NCI-H1105 (cell line): ENCODE measurements around the gene SNAP91.
"Not testable (repeated sequence)": the region's sequence is repeated elsewhere in the genome, so short reads cannot be mapped to it uniquely, and the experiment has no call there.

Experiments used
- DNase-seq: peaks from one replicate; lab custom pipeline; 2025; lab: John Stamatoyannopoulos, UW

The SNAP91 gene, protein sequence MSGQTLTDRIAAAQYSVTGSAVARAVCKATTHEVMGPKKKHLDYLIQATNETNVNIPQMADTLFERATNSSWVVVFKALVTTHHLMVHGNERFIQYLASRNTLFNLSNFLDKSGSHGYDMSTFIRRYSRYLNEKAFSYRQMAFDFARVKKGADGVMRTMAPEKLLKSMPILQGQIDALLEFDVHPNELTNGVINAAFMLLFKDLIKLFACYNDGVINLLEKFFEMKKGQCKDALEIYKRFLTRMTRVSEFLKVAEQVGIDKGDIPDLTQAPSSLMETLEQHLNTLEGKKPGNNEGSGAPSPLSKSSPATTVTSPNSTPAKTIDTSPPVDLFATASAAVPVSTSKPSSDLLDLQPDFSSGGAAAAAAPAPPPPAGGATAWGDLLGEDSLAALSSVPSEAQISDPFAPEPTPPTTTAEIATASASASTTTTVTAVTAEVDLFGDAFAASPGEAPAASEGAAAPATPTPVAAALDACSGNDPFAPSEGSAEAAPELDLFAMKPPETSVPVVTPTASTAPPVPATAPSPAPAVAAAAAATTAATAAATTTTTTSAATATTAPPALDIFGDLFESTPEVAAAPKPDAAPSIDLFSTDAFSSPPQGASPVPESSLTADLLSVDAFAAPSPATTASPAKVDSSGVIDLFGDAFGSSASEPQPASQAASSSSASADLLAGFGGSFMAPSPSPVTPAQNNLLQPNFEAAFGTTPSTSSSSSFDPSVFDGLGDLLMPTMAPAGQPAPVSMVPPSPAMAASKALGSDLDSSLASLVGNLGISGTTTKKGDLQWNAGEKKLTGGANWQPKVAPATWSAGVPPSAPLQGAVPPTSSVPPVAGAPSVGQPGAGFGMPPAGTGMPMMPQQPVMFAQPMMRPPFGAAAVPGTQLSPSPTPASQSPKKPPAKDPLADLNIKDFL

DNA sequence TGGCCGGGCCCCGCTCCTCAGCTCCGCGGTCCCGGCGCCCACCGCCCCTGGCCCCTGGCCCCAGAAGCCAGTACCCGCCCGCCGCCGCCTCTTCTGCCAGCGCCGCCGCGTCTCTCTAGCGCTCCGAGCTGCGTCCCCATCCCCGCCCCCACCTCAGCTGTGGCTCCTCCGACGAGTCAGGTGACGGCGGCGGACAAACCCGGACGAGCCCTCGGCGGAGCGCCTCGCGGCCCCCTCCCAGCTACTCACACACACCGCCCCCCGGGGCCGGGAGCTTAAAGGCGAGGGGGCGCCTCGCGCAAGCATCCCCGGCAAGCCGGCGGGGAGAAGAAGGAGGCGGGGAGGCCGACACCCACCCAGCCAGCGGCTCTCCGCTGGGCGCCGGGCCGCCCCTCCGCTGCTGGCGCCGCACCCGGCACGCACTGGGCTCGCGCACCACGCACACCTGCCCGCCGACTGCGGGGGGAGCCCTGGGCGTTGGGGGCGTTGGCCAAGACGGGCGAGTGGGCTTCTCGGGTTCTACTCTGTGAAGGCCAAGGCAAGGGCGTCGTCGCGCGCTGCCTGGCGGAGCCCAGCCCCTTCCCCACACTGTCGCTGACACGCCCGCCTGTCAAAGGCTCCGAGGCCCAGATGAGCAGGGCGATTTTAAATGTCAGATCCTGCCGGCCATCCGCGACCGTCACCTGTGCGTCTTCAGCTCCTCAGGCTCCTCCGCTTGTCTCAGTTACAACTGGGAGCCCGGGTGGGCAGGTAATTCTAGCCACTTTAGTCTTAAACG, at the start of gene SNAP91:
Gene SNAP91, minus strand, starts transcription at position 132 of the 778 bp plus-strand sequence. CDS start 1,174 bp downstream, outside the sequence.
- peak; percentile 75 for DNase-seq

DNA sequence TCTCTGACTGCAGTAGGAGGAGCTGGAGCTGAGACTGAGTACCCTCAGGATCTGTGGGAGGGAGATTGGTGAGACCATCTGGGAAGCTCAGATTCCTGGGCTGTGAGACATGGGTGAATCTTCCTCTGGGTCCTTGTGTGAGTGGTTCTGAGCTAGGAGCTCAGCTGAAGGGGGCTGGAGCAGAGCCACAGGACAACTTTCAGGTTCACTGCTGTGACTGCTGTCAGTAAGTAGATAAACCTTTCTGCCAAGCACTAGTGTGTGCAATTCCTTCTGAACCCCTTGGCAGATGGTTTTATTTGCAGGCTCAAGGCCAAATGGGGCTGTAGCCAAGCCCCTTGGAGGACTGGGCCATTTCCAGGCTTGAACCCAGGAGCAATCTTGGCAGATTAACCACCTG, 49.6 kb upstream of the SNAP91 start:
- peak; percentile 25 for DNase-seq

GRCh38 chr6:83757021-83757420, 48.1 kb upstream of the SNAP91 start:
- no peak for DNase-seq

DNA sequence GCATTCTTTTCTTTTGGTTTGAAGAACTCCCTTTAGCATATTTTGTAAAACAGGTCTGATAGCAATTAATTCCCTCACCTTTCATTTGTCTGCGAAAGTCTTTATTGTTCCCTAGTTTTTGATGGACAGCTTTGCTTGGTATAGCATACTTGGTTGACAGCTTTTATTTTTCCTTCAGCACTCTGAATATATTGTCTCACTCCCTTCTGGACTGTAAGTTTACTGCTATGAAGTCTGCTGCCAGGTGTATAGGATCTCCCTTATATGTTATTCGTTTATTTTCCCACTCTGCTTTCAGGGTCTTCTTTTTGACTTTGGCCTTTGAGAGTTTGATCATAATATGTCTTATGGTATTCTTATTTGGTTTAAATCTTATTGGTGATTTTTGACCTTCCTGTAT, 47.7 kb upstream of the SNAP91 start:
- DNase-seq = no peak

DNA sequence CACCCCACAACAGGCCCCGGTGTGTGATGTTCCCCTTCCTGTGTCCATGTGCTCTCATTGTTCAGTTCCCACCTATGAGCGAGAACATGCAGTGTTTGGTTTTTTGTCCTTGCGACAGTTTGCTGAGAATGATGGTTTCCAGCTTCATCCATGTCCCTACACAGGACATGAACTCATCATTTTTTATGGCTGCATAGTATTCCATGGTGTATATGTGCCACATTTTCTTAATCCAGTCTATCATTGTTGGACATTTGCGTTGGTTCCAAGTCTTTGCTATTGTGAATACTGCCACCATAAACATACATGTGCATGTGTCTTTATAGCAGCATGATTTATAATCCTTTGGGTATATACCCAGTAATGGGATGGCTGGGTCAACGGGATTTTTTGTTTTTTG, 43.5 kb upstream of the SNAP91 start:
- not testable (repeated sequence) for DNase-seq

DNA sequence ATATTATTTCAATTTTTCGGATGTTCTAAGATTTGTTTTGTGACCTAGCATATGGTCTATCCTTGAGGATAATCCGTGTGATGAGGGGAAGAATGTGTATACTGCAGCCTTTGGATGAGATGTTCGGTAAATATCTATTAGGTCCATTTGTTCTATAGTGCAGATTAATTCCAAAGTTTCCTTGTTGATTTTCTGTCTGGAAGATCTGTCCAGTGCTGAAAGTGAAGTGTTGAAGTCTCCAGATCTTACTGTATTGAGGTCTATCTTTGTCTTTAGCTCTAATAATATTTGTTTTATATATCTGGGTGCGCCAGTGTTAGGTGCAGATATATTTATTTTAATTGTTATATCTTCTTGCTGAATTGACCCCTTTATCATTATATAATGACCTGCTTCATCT, 32.2 kb upstream of the SNAP91 start:
- DNase-seq = no peak

DNA sequence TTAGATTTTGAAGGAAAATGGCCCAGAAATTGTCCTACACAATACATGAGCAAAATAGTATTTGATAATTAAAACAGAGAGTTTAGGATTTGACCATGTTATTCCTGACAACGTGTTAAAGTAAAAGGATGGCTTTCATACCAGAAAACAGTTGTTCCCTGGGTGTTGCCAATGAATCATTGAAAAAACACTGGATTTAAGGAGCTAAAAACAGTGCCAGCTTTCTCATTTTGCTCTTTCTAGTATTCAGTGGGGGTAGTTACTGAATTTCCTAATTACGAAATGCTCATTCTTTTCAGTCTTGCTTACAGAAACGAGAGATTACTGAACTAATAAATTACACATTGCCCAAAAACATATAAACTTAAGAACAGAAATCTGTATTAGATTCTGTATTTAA, 26.6 kb upstream of the SNAP91 start:
- DNase-seq = no peak

- DNase-seq = no peak
Observed at GRCh38 chr6:83729871-83730270, 21.0 kb upstream of the SNAP91 start.

- DNase-seq = no peak
Observed at GRCh38 chr6:83722876-83723275, 14.0 kb upstream of the SNAP91 start.

DNA sequence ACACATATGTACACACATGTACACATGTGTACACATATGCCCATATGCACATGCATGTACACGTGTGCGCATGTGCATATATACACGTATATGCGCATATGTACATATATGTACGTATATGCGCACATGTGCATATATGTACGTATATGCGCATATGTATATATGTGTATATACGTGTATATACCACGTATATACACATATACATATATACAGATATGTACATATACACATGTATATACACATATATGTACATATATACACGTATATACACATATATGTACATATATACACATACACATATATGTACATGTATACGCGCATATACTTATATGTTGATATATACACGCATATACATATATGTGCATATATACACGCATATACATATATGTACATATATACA, 8.9 kb upstream of the SNAP91 start:
- no peak for DNase-seq

GRCh38 chr6:83711958-83712357, 3.1 kb upstream of the SNAP91 start:
- no peak for DNase-seq

- DNase-seq = no peak
Observed at GRCh38 chr6:83709748-83710050, 798 bp upstream of the SNAP91 start.

- no peak for DNase-seq
Observed at GRCh38 chr6:83708546-83708969, 343 bp downstream of the SNAP91 start.

DNA sequence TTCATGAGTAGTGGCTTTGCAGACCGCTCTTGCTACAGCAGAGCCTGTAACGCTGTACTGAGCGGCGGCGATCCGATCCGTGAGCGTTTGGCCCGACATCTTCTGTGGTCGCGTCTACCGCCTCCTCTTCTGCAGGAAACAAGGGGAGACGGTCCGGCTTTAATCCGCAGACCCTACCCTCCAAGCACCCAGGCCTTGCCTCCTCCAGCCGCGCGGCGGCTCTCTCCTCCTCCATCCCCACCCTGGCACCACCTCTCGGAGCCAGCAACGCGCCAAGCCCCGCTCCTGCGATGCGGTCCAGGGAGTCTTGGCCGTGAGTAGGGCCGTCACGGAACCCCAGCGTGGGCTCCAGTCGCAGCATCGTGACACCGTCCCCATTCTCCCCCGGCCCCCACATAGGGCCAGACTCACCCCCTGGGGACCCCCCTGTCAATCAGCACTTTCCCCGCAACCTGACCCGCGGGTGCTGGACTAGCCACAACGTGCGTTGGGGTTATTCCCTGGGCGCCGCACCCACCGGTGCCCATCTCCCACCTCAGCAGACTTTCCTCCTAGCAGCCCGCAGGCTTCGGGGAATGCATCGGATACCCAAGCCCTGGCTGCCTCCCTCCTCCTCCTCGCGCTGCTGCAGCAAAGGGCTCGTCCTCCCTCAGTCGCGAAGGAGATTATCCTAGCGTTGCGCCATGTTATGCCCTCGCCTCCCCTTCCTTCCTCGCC, 914 bp downstream of the SNAP91 start:
- DNase-seq = no peak

DNA sequence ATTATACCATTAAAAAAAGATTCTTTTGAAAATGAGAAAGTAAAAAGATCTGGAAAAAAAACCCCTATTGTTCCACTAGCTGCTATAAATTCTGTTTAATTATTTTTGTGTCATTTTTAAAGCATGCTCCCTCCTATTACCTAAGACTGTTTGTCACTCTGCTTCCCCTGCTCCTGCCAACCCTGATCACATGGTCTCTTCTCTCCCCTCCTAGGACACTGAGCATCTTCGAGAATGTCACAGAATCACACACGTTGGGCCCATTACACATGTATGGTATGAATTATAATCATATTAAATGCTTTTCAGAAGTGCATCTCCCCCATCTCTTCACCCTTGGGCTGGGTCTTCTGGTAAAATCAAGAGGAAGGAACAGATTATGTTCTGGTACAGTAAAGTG, 6.2 kb downstream of the SNAP91 start:
- DNase-seq = no peak

DNA sequence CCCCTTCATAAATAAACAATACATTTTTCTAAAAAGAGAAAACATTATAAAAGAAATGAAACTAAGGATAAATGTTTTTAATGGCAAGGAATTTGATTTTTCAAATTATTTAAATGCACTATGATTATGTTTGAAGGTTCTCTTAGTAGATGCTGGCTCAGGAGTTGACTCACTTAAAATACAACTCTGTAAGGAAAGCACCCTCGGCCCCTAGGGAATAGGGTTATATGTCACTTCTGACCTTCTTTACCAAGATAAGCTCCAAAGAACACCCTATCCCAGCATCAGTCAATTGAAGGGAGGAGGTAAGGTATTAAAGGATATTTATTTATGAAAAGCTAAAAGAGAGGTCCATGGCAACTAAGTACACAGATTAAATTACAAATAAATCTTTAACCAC, 6.8 kb downstream of the SNAP91 start:
- DNase-seq = no peak

DNA sequence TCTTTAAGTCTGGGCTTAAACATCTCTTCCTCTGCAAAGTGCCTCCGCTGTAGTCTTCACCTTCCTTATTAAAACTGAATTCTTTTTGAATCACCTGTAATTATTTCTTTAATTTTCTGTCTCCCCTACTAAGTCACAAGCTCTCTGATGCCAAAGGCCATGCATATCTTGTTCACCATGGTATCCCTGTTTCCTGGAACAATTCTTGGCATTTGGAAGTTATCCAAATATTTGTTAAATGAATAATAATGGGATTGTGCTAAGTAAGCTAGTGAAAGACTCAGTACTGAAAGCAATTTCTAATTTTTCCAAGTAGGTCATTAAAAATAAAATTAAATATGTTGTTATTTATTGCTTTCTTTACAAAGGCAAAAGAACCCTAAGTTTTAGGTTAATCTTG, 12.2 kb downstream of the SNAP91 start:
- no peak for DNase-seq

DNA sequence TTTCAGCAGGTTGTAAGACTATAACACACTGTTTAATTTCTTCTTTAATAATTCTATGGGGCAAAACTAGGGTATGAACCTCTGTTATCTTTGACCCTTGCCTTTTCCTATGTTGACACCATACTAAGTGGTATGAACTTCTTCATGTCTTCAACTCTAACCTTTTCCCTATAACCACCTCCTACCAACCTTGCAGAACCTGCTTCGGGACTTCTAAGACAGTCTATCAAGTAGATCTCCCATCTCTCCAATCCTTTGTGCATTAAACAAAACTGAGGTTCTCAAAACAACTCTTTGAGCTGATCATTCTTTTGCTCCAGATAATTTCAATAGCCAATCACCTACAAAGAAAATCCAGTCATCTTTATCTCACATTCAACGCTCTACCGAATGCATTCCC, 23.4 kb downstream of the SNAP91 start:
- no peak for DNase-seq

DNA sequence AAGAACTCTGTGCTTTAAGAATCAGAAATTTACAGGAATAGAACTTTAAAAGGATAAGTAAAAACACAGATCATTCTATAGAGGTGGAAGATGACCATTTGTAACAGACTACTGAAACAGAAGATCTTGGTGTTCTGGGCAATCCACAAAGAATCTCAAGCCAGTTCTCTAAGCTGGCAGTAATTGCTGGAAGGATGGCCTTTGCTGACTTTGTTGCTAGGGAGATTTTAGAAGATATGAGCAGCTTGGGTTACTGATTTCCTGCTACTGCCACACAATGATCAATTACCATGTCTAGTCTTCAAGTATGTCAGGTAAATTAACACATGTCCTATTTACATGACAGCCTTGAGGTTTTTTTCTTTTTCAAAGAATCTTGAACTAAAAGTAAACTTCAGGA, 31.1 kb downstream of the SNAP91 start:
- DNase-seq = no peak

GRCh38 chr6:83637953-83638352, 70.9 kb downstream of the SNAP91 start:
- DNase-seq = no peak

- no peak for DNase-seq
Observed at GRCh38 chr6:83636800-83637199, 72.1 kb downstream of the SNAP91 start.

- DNase-seq = no peak
Observed at GRCh38 chr6:83633609-83634008, 75.3 kb downstream of the SNAP91 start.
